H1 (cell line): Measurements from ENCODE around the gene ITIH6. TPM values are rescaled to one million over a fixed set of nuclear protein-coding genes. Genes with fewer than 3 reads are reported as not detected.

Experiments
- CTCF ChIA-PET: fragments of 300-600 bp; sonication (Branson Sonifier 250); formaldehyde crosslinking; loops from one replicate; lab custom pipeline; 2021; ENCODE audit not compliant: partially characterized antibody; lab: Charles Lee
- POLR2A ChIA-PET: fragments of 300-600 bp; sonication (Branson Sonifier 250); formaldehyde crosslinking; loops from one replicate; lab custom pipeline; 2021; ENCODE audit warnings: inconsistent platforms; ENCODE audit not compliant: partially characterized antibody; lab: Charles Lee
- DNase-seq, 2 experiments: peaks; one replicate each; pipeline versions ENCODE4 v3.0.0 to v3.0.0-alpha.2; 2010 to 2022; ENCODE audit warnings: low spot score in 2 of 2, low read depth in 1 of 2, mixed read lengths in 1 of 2
- FAIRE-seq: peaks from 2 replicates; lab custom pipeline; 2011; peaks lifted over from hg19 to GRCh38; lab: Jason Lieb, UNC
- H2AFZ ChIP-seq: 2 replicates; pipeline ENCODE4 v1.8.1; 2012; ENCODE audit warnings: low read length, inconsistent platforms
- H2AK5ac ChIP-seq: 2 replicates; pipeline ENCODE4 v1.6.1; 2013; ENCODE audit warnings: low read depth, low read length
- H2BK120ac ChIP-seq: replicated peaks from 2 replicates; pipeline ENCODE3; 2013; ENCODE audit warnings: low read depth, low read length, inconsistent platforms
- H2BK12ac ChIP-seq: 2 replicates; pipeline ENCODE4 v1.6.1; 2013; ENCODE audit warnings: low read depth, low read length
- H2BK15ac ChIP-seq: 2 replicates; pipeline ENCODE4 v1.6.1; 2013; ENCODE audit warnings: low read length
- H2BK20ac ChIP-seq: 2 replicates; pipeline ENCODE4 v1.6.1; 2013; ENCODE audit warnings: low read length
- H2BK5ac ChIP-seq: 2 replicates; pipeline ENCODE4 v1.6.1; 2013; ENCODE audit warnings: low read depth, low read length
- H3K14ac ChIP-seq: 2 replicates; pipeline ENCODE4 v1.6.1; 2013; ENCODE audit warnings: inconsistent platforms; ENCODE audit not compliant: insufficient read length
- H3K18ac ChIP-seq: 2 replicates; pipeline ENCODE4 v1.6.1; 2013; ENCODE audit warnings: low read length; ENCODE audit errors: extremely low read depth
- H3K23ac ChIP-seq: 2 replicates; pipeline ENCODE4 v1.6.1; 2013; ENCODE audit warnings: inconsistent platforms; ENCODE audit not compliant: insufficient read length
- H3K23me2 ChIP-seq: 2 replicates; pipeline ENCODE4 v1.6.1; 2013; ENCODE audit warnings: low read depth, low read length
- H3K27ac ChIP-seq: 2 replicates; pipeline ENCODE4 v1.6.1; 2011; ENCODE audit warnings: low read depth, low read length, inconsistent platforms
- H3K27me3 ChIP-seq, 4 experiments: replicated peaks in 1 of 4; 1 replicate in 1 of 4; 2 replicates in 3 of 4; pipeline versions ENCODE4 v1.6.1 to v1.8.1; 2011 to 2013; ENCODE audit warnings: low read length in 3 of 4, mild to moderate bottlenecking in 3 of 4, inconsistent platforms in 2 of 4, mixed read lengths in 2 of 4, moderate library complexity in 1 of 4; ENCODE audit not compliant: control insufficient read depth in 3 of 4, insufficient read depth in 3 of 4; ENCODE audit errors: extremely low read depth in 1 of 4
- H3K36me3 ChIP-seq, 4 experiments: 2 replicates each; pipeline versions ENCODE4 v1.6.1 to v1.8.1; 2011 to 2013; ENCODE audit warnings: mild to moderate bottlenecking in 4 of 4, low read length in 3 of 4, moderate library complexity in 2 of 4, control low read depth in 1 of 4, inconsistent platforms in 1 of 4; ENCODE audit not compliant: insufficient read depth in 4 of 4, control insufficient read depth in 2 of 4
- H3K4ac ChIP-seq: replicated peaks from 2 replicates; pipeline ENCODE3; 2013; ENCODE audit warnings: low read length, low read depth, mixed read lengths, inconsistent platforms; ENCODE audit not compliant: insufficient read length
- H3K4me1 ChIP-seq, 4 experiments: replicated peaks in 1 of 4; 1 replicate in 1 of 4; 2 replicates in 3 of 4; pipeline versions ENCODE4 v1.6.1 to v1.8.1; 2011 to 2013; ENCODE audit warnings: low read length in 3 of 4, inconsistent platforms in 2 of 4, mixed read lengths in 1 of 4; ENCODE audit not compliant: insufficient read depth in 4 of 4, control insufficient read depth in 3 of 4
- H3K4me2 ChIP-seq, 2 experiments: 2 replicates each; pipeline versions ENCODE4 v1.6.1 to v1.8.1; 2011 to 2013; ENCODE audit warnings: low read depth in 2 of 2, low read length in 2 of 2, control low read depth in 1 of 2, inconsistent platforms in 1 of 2, mild to moderate bottlenecking in 1 of 2; ENCODE audit not compliant: insufficient read depth in 1 of 2
- H3K4me3 ChIP-seq, 4 experiments: fragments of 200-600, 300-600 bp in 1 of 4; sonication (generic), shearing (Covaris generic), sonication (Bioruptor Twin) in 1 of 4; 2 replicates each; pipeline versions ENCODE4 v1.5.1 to v1.8.1; 2011 to 2016; ENCODE audit warnings: low read length in 4 of 4, low read depth in 3 of 4, control low read depth in 2 of 4, inconsistent platforms in 2 of 4, mild to moderate bottlenecking in 2 of 4, mixed read lengths in 1 of 4, moderate library complexity in 1 of 4; ENCODE audit not compliant: insufficient read depth in 2 of 4; ENCODE audit errors: extremely low read depth in 1 of 4
- H3K56ac ChIP-seq: replicated peaks from 2 replicates; pipeline ENCODE3; 2013; ENCODE audit warnings: low read depth, mild to moderate bottlenecking, mixed read lengths, low read length, inconsistent platforms; ENCODE audit not compliant: insufficient read length
- H3K79me1 ChIP-seq: 2 replicates; pipeline ENCODE4 v1.6.1; 2013; ENCODE audit warnings: low read depth, low read length, control low read depth
- H3K79me2 ChIP-seq, 2 experiments: 2 replicates each; pipeline versions ENCODE4 v1.6.1 to v1.8.1; 2012 to 2013; ENCODE audit warnings: low read length in 2 of 2, mild to moderate bottlenecking in 2 of 2, inconsistent platforms in 1 of 2; ENCODE audit not compliant: insufficient read depth in 2 of 2, control insufficient read depth in 1 of 2
- H3K9ac ChIP-seq, 4 experiments: replicated peaks in 1 of 4; 1 replicate in 1 of 4; 2 replicates in 3 of 4; pipeline versions ENCODE4 v1.6.1 to v1.8.1; 2011 to 2013; ENCODE audit warnings: low read depth in 3 of 4, low read length in 3 of 4, control low read depth in 2 of 4, mild to moderate bottlenecking in 2 of 4, moderate library complexity in 2 of 4, inconsistent platforms in 1 of 4; ENCODE audit errors: extremely low read depth in 1 of 4
- H3K9me3 ChIP-seq, 2 experiments: 2 replicates each; pipeline versions ENCODE4 v1.6.1 to v1.8.1; 2012 to 2013; ENCODE audit warnings: mild to moderate bottlenecking in 2 of 2, moderate library complexity in 2 of 2, control low read depth in 1 of 2, inconsistent platforms in 1 of 2, low read depth in 1 of 2, low read length in 1 of 2, mixed read lengths in 1 of 2; ENCODE audit not compliant: insufficient read depth in 2 of 2
- H4K20me1 ChIP-seq, 2 experiments: replicated peaks in 1 of 2; 2 replicates each; pipeline versions ENCODE3 to v1.8.1; 2011 to 2013; ENCODE audit warnings: inconsistent platforms in 2 of 2, low read length in 2 of 2, mild to moderate bottlenecking in 1 of 2; ENCODE audit not compliant: insufficient read depth in 2 of 2, control insufficient read depth in 1 of 2
- H4K5ac ChIP-seq: 2 replicates; pipeline ENCODE4 v1.6.1; 2013; ENCODE audit warnings: low read length, low read depth, mixed read lengths, inconsistent platforms; ENCODE audit not compliant: insufficient read length
- H4K8ac ChIP-seq: 2 replicates; pipeline ENCODE4 v1.8.0; 2013; ENCODE audit warnings: mild to moderate bottlenecking, moderate library complexity, low read length, inconsistent platforms; ENCODE audit not compliant: insufficient read depth; ENCODE audit errors: extremely low read depth
- H4K91ac ChIP-seq: replicated peaks from 2 replicates; pipeline ENCODE3; 2013; ENCODE audit warnings: low read length, mixed read lengths, inconsistent platforms; ENCODE audit not compliant: insufficient read length
- CHD1 ChIP-seq: IDR thresholded peaks from 2 replicates; pipeline ENCODE4 v1.6.1; 2012; ENCODE audit warnings: low read depth, low read length, improper control_type of control experiment
- NRF1 ChIP-seq: IDR thresholded peaks from 2 replicates; pipeline ENCODE4 v1.6.1; 2011; ENCODE audit warnings: mild to moderate bottlenecking, low read depth, low read length, improper control_type of control experiment
- POLR2A ChIP-seq, 2 experiments: IDR thresholded peaks; 1 replicate in 1 of 2; 2 replicates in 1 of 2; pipeline ENCODE4 v1.6.1; 2011; ENCODE audit warnings: low read depth in 2 of 2, low read length in 2 of 2, mild to moderate bottlenecking in 2 of 2; ENCODE audit errors: control extremely low read depth in 1 of 2
- TAF1 ChIP-seq: IDR thresholded peaks from 2 replicates; pipeline ENCODE4 v1.6.1; 2011; ENCODE audit warnings: mild to moderate bottlenecking, low read depth, low read length
- WGBS, 2 experiments: shearing (Covaris generic) in 1 of 2; methylation state at CpG; one replicate each; pipeline versions ENCODE4 v1.1.6 to v1.1.7; 2013 to 2015; ENCODE audit warnings: low lambda C conversion rate in 2 of 2, mixed read lengths in 2 of 2, inconsistent platforms in 1 of 2, low coverage in 1 of 2, missing lambda C conversion rate in 1 of 2; ENCODE audit not compliant: insufficient replicate concordance in 2 of 2, insufficient coverage in 1 of 2, insufficient read length in 1 of 2; ENCODE audit errors: extremely low coverage in 1 of 2, missing lambda C conversion rate in 1 of 2; 5-methylcytosine and 5-hydroxymethylcytosine counted together
- polyA plus RNA-seq, 7 experiments: library from polyadenylated mRNA; depleted of rRNA in 3 of 7; stranded (reverse) in 5 of 7; unstranded in 2 of 7; fragments of >200 nt in 5 of 7; fragments of 200-250 nt in 2 of 7; gene quantifications; 1 replicate in 5 of 7; 2 replicates in 1 of 7; 4 replicates in 1 of 7; pipeline versions ENCODE4 v1.2.1 to v1.2.3, GENCODE V29; 2011 to 2013; ENCODE audit warnings: missing spikeins in 2 of 7, mixed read lengths in 2 of 7
- total RNA-seq: library from RNA; stranded (reverse); fragmentation: NEBNext Ultra II Directional; extraction: Animal tissue kit (Norgen Biotek cat#: 25700); gene quantifications from 2 replicates; pipeline ENCODE4 v1.2.1, GENCODE V29; 2021

Gene ITIH6
- total and polyA plus RNA-seq, 2 of the 8 experiments (the other 6 are each of a cell fraction or from before 2014, with no cell fraction given) = 0.02 TPM; not detected in 1

GRCh38 chrX:54808605-54809483, 10.8 kb upstream of the ITIH6 start:
- Histone ChIP-seq H3K27me3 (no peaks in the 10 kb centered on the region), H3K23ac (no peak overlapping the region), H3K14ac (no peak overlapping the region), H2BK5ac (peak overlapping the region; percentile 92), H4K5ac (peak overlapping the region; percentile 30), H3K18ac (no peak overlapping the region; the same call in 1 of the 2 replicates), H3K9me3 (no peaks in the 10 kb centered on the region), H3K4me2 (peak overlapping the region; percentile 93 to 96), H3K56ac (no peak overlapping the region), H3K27ac (peak overlapping the region; percentile 81), H3K4me1 (peaks cover 0 to 9% (median 1%) of the 10 kb centered on the region in 4 experiments; a peak in 5 of 7 replicates), H2BK15ac (no peak overlapping the region), H3K36me3 (peaks cover 11 to 39% (median 26%) of the 10 kb centered on the region in 4 experiments), H3K79me2 (peaks cover 0 to 12% of the 10 kb centered on the region in 2 experiments; a peak in 2 of 4 replicates), H2AFZ (no peak overlapping the region), H3K4ac (no peak overlapping the region), H2BK120ac (no peak overlapping the region), H2BK20ac (no peak overlapping the region), H3K23me2 (peaks cover 2% of the 10 kb centered on the region; the same call in 1 of the 2 replicates), H3K9ac (peak overlapping the region; percentile 50 to 92 (median 76)), H2AK5ac (no peak overlapping the region), H3K79me1 (no peaks in the 10 kb centered on the region), H2BK12ac (no peak overlapping the region), H4K20me1 (peaks cover 0 to 6% of the 10 kb centered on the region in 2 experiments), H4K8ac (peak overlapping the region; percentile 86; the same call in 1 of the 2 replicates)
- DNase-seq = peak; percentile 90 to 91
- WGBS, 2 experiments = 6% methylated on average over 13 of the region's 38 CpGs; no CpG with 5 or more reads in 1 of the 2 experiments
- POLR2A ChIA-PET = interaction anchor here (0.7 to 2.3 kb wide), 4 partner anchors 9 to 200 kb away, joined by 3 to 11 read pairs (median 6); no protein-coding TSS in a partner anchor
- CTCF ChIA-PET = no interaction called here
- peak; percentile 93 for FAIRE-seq
- TF ChIP-seq CHD1 (no peak), NRF1 (peak; percentile 83), POLR2A (IDR thresholded peaks at IDR 0.05; ENCODE audit: control extremely low read depth in 1 of 2, low read depth in 2 of 2, low read length in 2 of 2) (peak in 1 of 2 experiments; percentile 58; a peak in 1 of 3 replicates), TAF1 (peak; percentile 9; the same call in 1 of the 2 replicates)
- TF ChIP-seq, all 59 proteins: peak for 3
- Histone ChIP-seq H4K91ac (no peak overlapping the region), H3K4me3 (peak overlapping the region; percentile 53 to 95 (median 75))
